ENCODE results near the gene EFNA5.

- TF ChIP-seq GATA3 (IDR thresholded peaks at IDR 0.05; ENCODE audit: low read depth, low read length), result no peak
- TF ChIP-seq GATA2 (IDR thresholded peaks at IDR 0.05; ENCODE audit: low read depth, low read length), result no peak
Measured at GRCh38 chr5:107543868-107544267, 126.9 kb downstream of the EFNA5 start.

All from SH-SY5Y (cell line).